GM18868 (cell line): Measurements from ENCODE around the gene LRP2.
"Not testable (repeated sequence)": the region's sequence is repeated elsewhere in the genome, so short reads cannot be mapped to it uniquely, and the experiment has no call there.

ENCODE experiments used
- ATAC-seq: cut with Tn5 transposase; IDR thresholded peaks from one replicate; pipeline ENCODE4 v1.9.1; 2021; ENCODE audit warnings: mild to moderate bottlenecking, moderate library complexity; ENCODE audit not compliant: unreplicated experiment

Gene LRP2

GRCh38 chr2:169362118-169362893, at the start of gene LRP2:
TSS of gene LRP2 (minus strand) at chr2:169362534. CDS start at chr2:169362399, 135 bp downstream.
- no peak for ATAC-seq

- no peak for ATAC-seq
These were observed 44.6 kb upstream of the LRP2 start for GRCh38 chr2:169406891-169407290.

GRCh38 chr2:169399491-169399890, 37.2 kb upstream of the LRP2 start:
- ATAC-seq: not testable (repeated sequence)

GRCh38 chr2:169397697-169398096, 35.4 kb upstream of the LRP2 start:
- no peak for ATAC-seq

GRCh38 chr2:169395821-169396374, 33.6 kb upstream of the LRP2 start:
- no peak for ATAC-seq

- peak; percentile 82 for ATAC-seq
These were observed 30.8 kb upstream of the LRP2 start for GRCh38 chr2:169393068-169393590.

GRCh38 chr2:169391236-169391635, 28.9 kb upstream of the LRP2 start:
- no peak for ATAC-seq

GRCh38 chr2:169388161-169388560, 25.8 kb upstream of the LRP2 start:
- ATAC-seq: no peak

- ATAC-seq: no peak
These were observed 24.4 kb upstream of the LRP2 start for GRCh38 chr2:169386722-169387121.

GRCh38 chr2:169384816-169385215, 22.5 kb upstream of the LRP2 start:
- no peak for ATAC-seq

GRCh38 chr2:169372561-169372960, 10.2 kb upstream of the LRP2 start:
- no peak for ATAC-seq

- ATAC-seq: no peak
These were observed 3.7 kb upstream of the LRP2 start for GRCh38 chr2:169366066-169366465.

- peak; percentile 67 for ATAC-seq
These were observed 2.7 kb upstream of the LRP2 start for GRCh38 chr2:169365029-169365480.

- ATAC-seq: peak; percentile 37
These were observed 1.3 kb upstream of the LRP2 start for GRCh38 chr2:169363560-169364150.

GRCh38 chr2:169362894-169363559, 693 bp upstream of the LRP2 start:
- ATAC-seq: no peak

GRCh38 chr2:169361706-169362117, 622 bp downstream of the LRP2 start:
- no peak for ATAC-seq

- ATAC-seq: no peak
These were observed 1.2 kb downstream of the LRP2 start for GRCh38 chr2:169360984-169361705.

- no peak for ATAC-seq
These were observed 4.3 kb downstream of the LRP2 start for GRCh38 chr2:169358016-169358415.

- ATAC-seq: no peak
These were observed 8.1 kb downstream of the LRP2 start for GRCh38 chr2:169354244-169354643.

- no peak for ATAC-seq
These were observed 10.6 kb downstream of the LRP2 start for GRCh38 chr2:169351725-169352124.

- no peak for ATAC-seq
These were observed 12.8 kb downstream of the LRP2 start for GRCh38 chr2:169349535-169349934.
